Ishikawa (cell line): ENCODE data around the gene MED15.

Source experiments
- CEBPB ChIP-seq: IDR thresholded peaks from 2 replicates; pipeline ENCODE4 v1.6.1; 2012
- EGR1 ChIP-seq: IDR thresholded peaks from 2 replicates; pipeline ENCODE4 v1.6.1; 2012
- EP300 ChIP-seq: IDR thresholded peaks from 2 replicates; pipeline ENCODE4 v1.6.1; 2012; ENCODE audit warnings: borderline replicate concordance
- NFIC ChIP-seq: IDR thresholded peaks from 2 replicates; pipeline ENCODE4 v1.6.1; 2012
- RAD21 ChIP-seq: IDR thresholded peaks from 2 replicates; pipeline ENCODE4 v1.6.1; 2012; ENCODE audit warnings: low read depth
- TAF1 ChIP-seq: IDR thresholded peaks from 2 replicates; pipeline ENCODE4 v1.6.1; 2012; ENCODE audit warnings: low read depth, mild to moderate bottlenecking
- TCF12 ChIP-seq: IDR thresholded peaks from 2 replicates; pipeline ENCODE4 v1.6.1; 2012; ENCODE audit warnings: low read depth
- TEAD4 ChIP-seq: IDR thresholded peaks from 2 replicates; pipeline ENCODE4 v1.6.1; 2012
- YY1 ChIP-seq: IDR thresholded peaks from 2 replicates; pipeline ENCODE4 v1.6.1; 2012; ENCODE audit warnings: low read depth
- ZBTB7A ChIP-seq: IDR thresholded peaks from 2 replicates; pipeline ENCODE4 v1.6.1; 2012; ENCODE audit warnings: low read depth
- TF ChIP-seq, protein P1 (sequence below): IDR thresholded peaks from 2 replicates; pipeline ENCODE4 v1.6.1; 2012
- TF ChIP-seq, protein P2 (sequence below): IDR thresholded peaks from 2 replicates; pipeline ENCODE4 v1.6.1; 2012; ENCODE audit warnings: low read depth, mild to moderate bottlenecking

DNA sequence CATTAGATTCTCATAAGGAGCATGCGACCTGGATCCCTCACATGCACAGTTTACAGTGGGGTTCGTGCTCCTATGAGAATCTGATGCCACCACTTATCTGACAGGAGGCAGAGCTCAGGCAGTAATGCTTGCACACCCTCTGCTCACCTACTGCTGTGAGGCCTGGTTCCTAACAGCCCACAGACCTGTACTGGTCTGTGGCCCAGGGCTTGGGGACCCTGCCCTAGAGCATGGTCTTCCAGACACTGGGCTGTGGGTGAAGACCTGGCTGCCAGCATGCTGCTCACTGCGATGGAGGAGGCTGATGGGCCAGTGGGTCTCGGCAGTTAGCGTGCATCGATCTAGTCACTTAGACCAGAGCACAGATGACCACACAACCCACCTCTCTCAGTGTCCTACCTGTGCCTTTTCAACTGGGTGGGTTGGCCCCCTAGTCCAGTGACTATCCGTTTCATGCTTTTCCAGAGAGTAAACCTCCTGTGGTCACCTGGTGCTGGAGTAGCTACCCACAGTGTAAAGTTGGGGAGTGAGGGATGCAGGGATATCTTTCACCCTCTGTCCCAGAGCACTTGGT is 21.1 kb downstream of the MED15 start:
- TF ChIP-seq, protein P1, sequence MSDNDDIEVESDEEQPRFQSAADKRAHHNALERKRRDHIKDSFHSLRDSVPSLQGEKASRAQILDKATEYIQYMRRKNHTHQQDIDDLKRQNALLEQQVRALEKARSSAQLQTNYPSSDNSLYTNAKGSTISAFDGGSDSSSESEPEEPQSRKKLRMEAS = no peak
- TF ChIP-seq YY1 = no peak
- no peak for TF ChIP-seq RAD21
- TF ChIP-seq ZBTB7A = no peak
- TF ChIP-seq TAF1 = no peak
- no peak for TF ChIP-seq EP300
- TF ChIP-seq, protein P2, sequence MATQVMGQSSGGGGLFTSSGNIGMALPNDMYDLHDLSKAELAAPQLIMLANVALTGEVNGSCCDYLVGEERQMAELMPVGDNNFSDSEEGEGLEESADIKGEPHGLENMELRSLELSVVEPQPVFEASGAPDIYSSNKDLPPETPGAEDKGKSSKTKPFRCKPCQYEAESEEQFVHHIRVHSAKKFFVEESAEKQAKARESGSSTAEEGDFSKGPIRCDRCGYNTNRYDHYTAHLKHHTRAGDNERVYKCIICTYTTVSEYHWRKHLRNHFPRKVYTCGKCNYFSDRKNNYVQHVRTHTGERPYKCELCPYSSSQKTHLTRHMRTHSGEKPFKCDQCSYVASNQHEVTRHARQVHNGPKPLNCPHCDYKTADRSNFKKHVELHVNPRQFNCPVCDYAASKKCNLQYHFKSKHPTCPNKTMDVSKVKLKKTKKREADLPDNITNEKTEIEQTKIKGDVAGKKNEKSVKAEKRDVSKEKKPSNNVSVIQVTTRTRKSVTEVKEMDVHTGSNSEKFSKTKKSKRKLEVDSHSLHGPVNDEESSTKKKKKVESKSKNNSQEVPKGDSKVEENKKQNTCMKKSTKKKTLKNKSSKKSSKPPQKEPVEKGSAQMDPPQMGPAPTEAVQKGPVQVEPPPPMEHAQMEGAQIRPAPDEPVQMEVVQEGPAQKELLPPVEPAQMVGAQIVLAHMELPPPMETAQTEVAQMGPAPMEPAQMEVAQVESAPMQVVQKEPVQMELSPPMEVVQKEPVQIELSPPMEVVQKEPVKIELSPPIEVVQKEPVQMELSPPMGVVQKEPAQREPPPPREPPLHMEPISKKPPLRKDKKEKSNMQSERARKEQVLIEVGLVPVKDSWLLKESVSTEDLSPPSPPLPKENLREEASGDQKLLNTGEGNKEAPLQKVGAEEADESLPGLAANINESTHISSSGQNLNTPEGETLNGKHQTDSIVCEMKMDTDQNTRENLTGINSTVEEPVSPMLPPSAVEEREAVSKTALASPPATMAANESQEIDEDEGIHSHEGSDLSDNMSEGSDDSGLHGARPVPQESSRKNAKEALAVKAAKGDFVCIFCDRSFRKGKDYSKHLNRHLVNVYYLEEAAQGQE = no peak
- TF ChIP-seq NFIC = no peak
- TF ChIP-seq CEBPB = no peak
- no peak for TF ChIP-seq TEAD4
- no peak for TF ChIP-seq TCF12
- TF ChIP-seq EGR1 = no peak
